ENCODE measurements around the gene SLC9A8. TPM values are rescaled to one million over a fixed set of nuclear protein-coding genes. Genes with fewer than 3 reads are reported as not detected.
A peak's percentile ranks its signal among the peaks of the same experiment; 100 is the strongest.
"Not testable (repeated sequence)": the region's sequence is repeated elsewhere in the genome, so short reads cannot be mapped to it uniquely, and the experiment has no call there.

SLC9A8 gene
- total RNA-seq, 1 donor from 2014 or later: 4.7 TPM

- ATAC-seq: no peak
- intact Hi-C loops (cut with DNase I): loop anchor here (10.0 kb wide), 2 partner anchors 315 to 525 kb away; no protein-coding TSS in a partner anchor
- no peak for DNase-seq (ENCODE audit: missing footprints)
Measured at GRCh38 chr20:49859807-49860206, 47.2 kb downstream of the SLC9A8 start.

GRCh38 chr20:49861232-49861631, 48.6 kb downstream of the SLC9A8 start:
- DNase-seq (ENCODE audit: missing footprints); ATAC-seq; intact Hi-C loops (cut with DNase I): not testable (repeated sequence)

- DNase-seq (ENCODE audit: missing footprints): no peak
Measured at GRCh38 chr20:49862607-49863200, 50.1 kb downstream of the SLC9A8 start.

DNA sequence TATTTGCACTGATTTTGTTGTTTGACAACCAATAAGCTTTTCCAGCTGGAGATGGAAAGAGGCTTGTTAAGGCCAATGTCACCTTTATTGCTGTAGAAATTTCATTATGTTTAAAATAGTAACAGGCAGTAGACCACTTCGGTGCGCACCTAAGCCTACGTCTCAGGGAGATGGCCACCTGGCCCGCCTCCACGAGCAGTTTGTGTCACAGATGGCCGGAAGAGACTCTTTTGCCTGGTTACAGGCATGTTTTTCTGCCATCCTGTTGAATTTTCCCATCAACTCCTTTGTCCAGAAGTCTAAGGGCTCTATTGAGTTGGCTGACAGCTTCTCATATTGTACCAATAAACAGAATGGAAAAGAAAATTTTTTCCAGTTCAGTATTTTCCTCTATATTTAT, 51.0 kb downstream of the SLC9A8 start:
- intact Hi-C loops (cut with DNase I): no loop called here

More at GRCh38 chr20:49862607-49863200, 50.1 kb downstream of the SLC9A8 start:
- no peak for ATAC-seq
- intact Hi-C loops (cut with DNase I): no loop called here

DNA sequence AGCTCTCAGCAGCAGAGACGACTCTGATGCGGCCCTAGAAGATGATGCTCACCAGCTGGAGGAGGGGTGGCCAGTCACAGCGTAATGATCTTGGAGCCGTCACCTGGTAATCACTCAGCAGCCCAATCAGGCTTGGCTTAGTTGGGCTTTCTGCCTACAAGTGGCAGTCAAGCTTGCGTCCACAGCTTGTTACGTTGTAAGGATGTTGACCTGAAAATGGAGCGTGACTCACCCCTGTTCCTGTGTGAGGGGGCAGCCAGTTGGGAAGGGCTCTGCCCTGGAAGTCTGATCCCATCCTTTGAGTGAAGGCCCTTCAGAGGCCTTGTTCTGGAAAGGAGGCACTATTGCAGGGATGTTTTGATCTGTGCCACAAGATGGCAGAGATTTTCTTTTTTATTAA, 52.9 kb downstream of the SLC9A8 start:
- ATAC-seq (no peak), DNase-seq (ENCODE audit: missing footprints) (no peak)
- intact Hi-C loops (cut with DNase I): no loop called here

More for the DNA sequence above, 51.0 kb downstream of the SLC9A8 start:
- no peak for DNase-seq (ENCODE audit: missing footprints)
- ATAC-seq: no peak

DNA sequence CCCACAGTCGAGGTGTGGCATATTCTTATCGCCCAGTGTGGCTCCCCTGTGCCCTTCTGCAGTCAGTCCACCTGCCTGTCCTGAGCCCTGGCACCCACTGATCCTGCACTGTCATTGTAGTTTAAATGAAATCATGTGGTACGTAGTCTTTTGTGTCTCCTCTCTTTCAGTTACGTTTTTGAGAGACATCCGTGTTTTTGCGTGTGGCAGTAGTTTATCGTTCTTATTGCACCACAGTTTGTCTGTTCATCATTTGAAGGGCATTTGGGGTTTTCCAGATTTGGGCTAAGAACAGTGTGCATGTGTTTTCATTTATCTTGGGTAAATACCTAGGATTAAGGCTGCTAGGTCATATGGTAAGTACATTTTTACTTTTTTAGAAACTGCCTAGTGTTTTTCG, 53.4 kb downstream of the SLC9A8 start:
- DNase-seq (ENCODE audit: missing footprints): no peak
- intact Hi-C loops (cut with DNase I): no loop called here
- ATAC-seq: no peak

- no peak for ATAC-seq
- intact Hi-C loops (cut with DNase I): no loop called here
- DNase-seq (ENCODE audit: missing footprints): no peak
Measured at GRCh38 chr20:49867453-49868215, 55.0 kb downstream of the SLC9A8 start.

GRCh38 chr20:49868538-49868937, 55.9 kb downstream of the SLC9A8 start:
- intact Hi-C loops (cut with DNase I): no loop called here
- ATAC-seq (no peak), DNase-seq (ENCODE audit: missing footprints) (no peak)

GRCh38 chr20:49868964-49869363, 56.3 kb downstream of the SLC9A8 start:
- ATAC-seq: no peak
- intact Hi-C loops (cut with DNase I): no loop called here
- no peak for DNase-seq (ENCODE audit: missing footprints)

DNA sequence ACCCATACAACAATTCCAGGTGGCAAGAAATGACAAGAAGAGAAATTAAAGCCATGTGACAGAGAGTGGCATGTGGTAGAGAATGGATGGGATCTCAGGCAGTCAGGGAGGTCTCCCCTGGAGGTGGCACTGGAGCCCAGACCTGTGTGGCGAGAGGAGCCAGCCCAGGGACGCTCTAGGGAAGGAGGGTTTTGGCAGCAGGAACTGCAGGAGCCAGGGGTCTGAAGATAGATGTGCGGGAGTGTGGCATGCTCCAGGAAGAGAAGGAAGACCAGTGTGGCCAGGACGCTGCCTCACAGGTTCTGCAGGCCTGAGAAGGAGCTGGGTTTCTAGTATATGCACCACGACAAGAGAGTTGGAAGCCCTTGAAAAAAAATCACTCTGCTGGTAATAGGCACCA, 57.6 kb downstream of the SLC9A8 start:
- DNase-seq (ENCODE audit: missing footprints) (peak; percentile 41), ATAC-seq (no peak)
- intact Hi-C loops (cut with DNase I): no loop called here

GRCh38 chr20:49871391-49871948, 58.8 kb downstream of the SLC9A8 start:
- DNase-seq (ENCODE audit: missing footprints) (no peak), ATAC-seq (no peak)
- intact Hi-C loops (cut with DNase I): no loop called here

GRCh38 chr20:49872056-49872455, 59.4 kb downstream of the SLC9A8 start:
- no peak for DNase-seq (ENCODE audit: missing footprints)
- no peak for ATAC-seq
- intact Hi-C loops (cut with DNase I): no loop called here

GRCh38 chr20:49874696-49875095, 62.1 kb downstream of the SLC9A8 start:
- no peak for ATAC-seq
- intact Hi-C loops (cut with DNase I): no loop called here
- no peak for DNase-seq (ENCODE audit: missing footprints)

DNA sequence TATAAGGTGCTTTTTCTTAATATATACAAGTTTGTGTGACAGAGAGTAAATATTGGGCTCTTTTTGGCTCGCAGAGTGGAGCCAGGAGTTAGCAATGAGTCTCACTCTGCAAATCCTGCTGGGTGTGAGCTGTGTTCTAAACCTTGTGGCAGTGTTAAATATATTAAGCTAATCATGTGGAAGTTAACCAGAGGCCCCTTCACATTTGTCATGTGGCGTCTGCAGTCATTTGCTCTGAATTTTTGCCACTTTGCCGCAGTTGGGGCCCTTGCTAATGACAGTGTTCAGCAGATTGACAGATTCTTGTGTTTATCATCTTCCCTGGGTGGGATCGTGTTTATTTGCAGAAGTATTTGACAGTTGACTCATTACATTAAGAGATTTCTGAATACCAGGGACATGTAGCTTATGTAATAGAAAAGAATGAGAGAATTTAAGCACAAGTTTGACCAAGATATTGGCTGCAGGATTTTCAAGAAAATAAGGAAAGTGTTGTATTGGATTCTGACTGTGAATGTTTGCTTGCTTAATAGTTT, 64.8 kb downstream of the SLC9A8 start:
- ATAC-seq: no peak
- intact Hi-C loops (cut with DNase I): no loop called here

GRCh38 chr20:49878977-49879376, 66.3 kb downstream of the SLC9A8 start:
- ATAC-seq: no peak
- intact Hi-C loops (cut with DNase I): no loop called here
- no peak for DNase-seq (ENCODE audit: missing footprints)

More for the DNA sequence above, 64.8 kb downstream of the SLC9A8 start:
- DNase-seq (ENCODE audit: missing footprints): no peak

GRCh38 chr20:49880177-49880576, 67.5 kb downstream of the SLC9A8 start:
- intact Hi-C loops (cut with DNase I): no loop called here

GRCh38 chr20:49880724-49881445, 68.3 kb downstream of the SLC9A8 start:
- intact Hi-C loops (cut with DNase I): no loop called here
- DNase-seq (ENCODE audit: missing footprints) (no peak), ATAC-seq (no peak)

More at GRCh38 chr20:49880177-49880576, 67.5 kb downstream of the SLC9A8 start:
- peak; percentile 61 for DNase-seq (ENCODE audit: missing footprints)
- no peak for ATAC-seq

DNA sequence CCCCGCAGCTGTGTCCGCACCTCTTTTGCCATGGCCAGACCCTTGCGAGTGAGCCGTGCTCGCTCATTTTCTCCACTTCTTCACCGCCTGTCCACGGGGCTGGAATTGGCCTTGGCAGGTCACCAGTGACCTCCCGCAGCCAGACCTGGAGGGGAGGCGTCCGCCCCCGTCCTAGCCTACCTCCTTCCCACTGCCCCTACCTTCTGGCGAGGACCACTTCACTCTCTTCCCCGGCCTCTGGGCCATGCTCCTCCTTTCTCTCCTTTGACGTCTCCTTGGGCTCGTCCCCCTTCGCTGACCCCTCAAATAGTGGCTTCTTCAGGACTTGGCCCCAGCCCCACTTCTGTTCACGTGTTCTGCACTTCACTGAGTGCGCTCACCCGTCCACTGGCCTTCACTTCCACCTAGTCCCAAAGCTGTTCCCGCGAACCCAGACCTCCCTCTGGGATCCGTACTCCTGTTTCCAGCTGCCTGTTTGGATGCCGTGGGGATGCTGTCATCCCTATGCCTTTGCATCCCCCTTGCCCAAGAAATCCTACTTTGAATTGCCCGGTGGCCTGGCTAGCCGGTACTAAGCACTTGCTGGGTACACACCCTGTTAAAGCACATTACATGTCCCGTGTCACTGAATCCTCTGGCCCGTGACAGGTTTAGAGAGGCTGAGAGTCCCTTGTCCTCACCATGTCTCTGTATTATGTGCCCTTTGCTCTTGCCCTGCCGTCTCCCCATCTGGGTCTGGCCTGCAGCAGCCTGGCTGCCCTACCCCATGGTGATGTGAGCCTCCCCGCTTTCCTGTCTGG, 69.7 kb downstream of the SLC9A8 start:
- intact Hi-C loops (cut with DNase I): no loop called here
- ATAC-seq (no peak), DNase-seq (ENCODE audit: missing footprints) (no peak)
